ACC112 (cell line): ENCODE data around the gene PCDHGC3.
A peak's percentile ranks its signal among the peaks of the same experiment; 100 is the strongest.

Experiments
- H2AFZ ChIP-seq: fragments of 200-600 bp; sonication (generic); one replicate; pipeline ENCODE4 v1.6.0; 2017; ENCODE audit warnings: antibody characterized with exemption, low read length; ENCODE audit not compliant: unreplicated experiment
- H3K27ac ChIP-seq: fragments of 200-600 bp; sonication (generic); 2 replicates; pipeline ENCODE4 v1.5.1; 2014; ENCODE audit warnings: low read depth, mild to moderate bottlenecking, antibody characterized with exemption, low read length, moderate library complexity
- H3K27me3 ChIP-seq: fragments of 200-600 bp; sonication (generic); 2 replicates; pipeline ENCODE4 v1.6.1; 2014; ENCODE audit warnings: mild to moderate bottlenecking, antibody characterized with exemption, low read length, moderate library complexity, mixed read lengths; ENCODE audit not compliant: insufficient read depth
- H3K36me3 ChIP-seq: fragments of 200-600 bp; sonication (generic); 2 replicates; pipeline ENCODE4 v1.6.1; 2016; ENCODE audit warnings: mild to moderate bottlenecking, antibody characterized with exemption, low read length, moderate library complexity, mixed read lengths; ENCODE audit not compliant: insufficient read depth
- H3K4me1 ChIP-seq: fragments of 200-600 bp; sonication (generic); one replicate; pipeline ENCODE4 v1.6.1; 2016; ENCODE audit warnings: low read length, mixed read lengths; ENCODE audit not compliant: insufficient read depth, unreplicated experiment, control insufficient read depth
- H3K4me3 ChIP-seq: fragments of 200-600 bp; sonication (generic); 2 replicates; pipeline ENCODE4 v1.5.1; 2014; ENCODE audit warnings: mild to moderate bottlenecking, low read depth, low read length
- H3K79me2 ChIP-seq: fragments of 200-600 bp; sonication (generic); one replicate; pipeline ENCODE4 v1.6.0; 2016; ENCODE audit warnings: low read length; ENCODE audit not compliant: control insufficient read depth, unreplicated experiment, insufficient read depth

PCDHGC3 gene

GRCh38 chr5:141485321-141486055, 9.7 kb downstream of the PCDHGC3 start:
- Histone ChIP-seq H3K27me3 (no peaks in the 10 kb centered on the region), H3K27ac (no peak overlapping the region), H2AFZ (no peak overlapping the region), H3K79me2 (no peaks in the 10 kb centered on the region), H3K4me3 (no peak overlapping the region), H3K36me3 (no peaks in the 10 kb centered on the region), H3K4me1 (peaks cover 20% of the 10 kb centered on the region)

GRCh38 chr5:141486091-141486490, 10.3 kb downstream of the PCDHGC3 start:
- Histone ChIP-seq H3K4me3 (no peak overlapping the region), H2AFZ (no peak overlapping the region), H3K27me3 (no peaks in the 10 kb centered on the region), H3K4me1 (peaks cover 20% of the 10 kb centered on the region), H3K79me2 (no peaks in the 10 kb centered on the region), H3K27ac (no peak overlapping the region), H3K36me3 (no peaks in the 10 kb centered on the region)

- no peaks in the 10 kb centered on the region for H3K27me3 ChIP-seq
- H2AFZ ChIP-seq, result no peak overlapping the region
- peaks cover 20% of the 10 kb centered on the region for H3K4me1 ChIP-seq
- H3K27ac ChIP-seq, result no peak overlapping the region
- H3K79me2 ChIP-seq, result no peaks in the 10 kb centered on the region
- no peaks in the 10 kb centered on the region for H3K36me3 ChIP-seq
- H3K4me3 ChIP-seq, result no peak overlapping the region
Observed at GRCh38 chr5:141487131-141487530, 11.4 kb downstream of the PCDHGC3 start.

GRCh38 chr5:141488591-141489561, 13.1 kb downstream of the PCDHGC3 start, which contains the start of gene PCDHGC5:
Gene PCDHGC5, plus strand, starts transcription at chr5:141489081. Its CDS starts 160 bp downstream, at chr5:141489241.
- Histone ChIP-seq H3K4me3 (0 out of 2 replicates have a peak within 1 kb of the TSS, but pooled peaks have one; percentile 22), H3K27me3 (no peaks in the 10 kb centered on the region), H3K4me1 (peaks cover 20% of the 10 kb centered on the region), H3K36me3 (no peaks in the 10 kb centered on the region), H3K27ac (no peak within 1 kb of the TSS), H2AFZ (no peak within 1 kb of the TSS), H3K79me2 (no peaks in the 10 kb centered on the region)

DNA sequence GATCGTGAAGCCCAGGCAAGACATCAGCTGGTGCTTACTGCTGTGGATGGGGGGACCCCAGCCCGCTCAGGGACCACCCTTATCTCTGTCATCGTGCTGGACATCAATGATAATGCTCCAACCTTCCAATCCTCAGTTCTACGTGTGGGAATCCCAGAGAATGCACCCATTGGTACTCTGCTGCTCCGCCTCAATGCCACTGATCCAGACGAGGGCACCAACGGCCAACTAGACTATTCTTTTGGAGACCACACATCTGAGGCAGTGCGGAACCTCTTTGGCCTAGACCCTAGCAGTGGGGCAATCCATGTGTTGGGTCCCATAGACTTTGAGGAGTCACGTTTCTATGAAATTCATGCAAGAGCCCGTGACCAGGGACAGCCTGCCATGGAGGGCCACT, 14.1 kb downstream of the PCDHGC3 start:
- H3K27ac ChIP-seq, result no peak overlapping the region
- no peak overlapping the region for H3K4me3 ChIP-seq
- no peaks in the 10 kb centered on the region for H3K36me3 ChIP-seq
- H3K4me1 ChIP-seq, result peaks cover 20% of the 10 kb centered on the region
- H3K79me2 ChIP-seq, result no peaks in the 10 kb centered on the region
- no peak overlapping the region for H2AFZ ChIP-seq
- no peaks in the 10 kb centered on the region for H3K27me3 ChIP-seq

- Histone ChIP-seq H3K27ac (no peak overlapping the region), H3K4me1 (peaks cover 20% of the 10 kb centered on the region)
Observed at GRCh38 chr5:141490271-141490670, 14.5 kb downstream of the PCDHGC3 start.

DNA sequence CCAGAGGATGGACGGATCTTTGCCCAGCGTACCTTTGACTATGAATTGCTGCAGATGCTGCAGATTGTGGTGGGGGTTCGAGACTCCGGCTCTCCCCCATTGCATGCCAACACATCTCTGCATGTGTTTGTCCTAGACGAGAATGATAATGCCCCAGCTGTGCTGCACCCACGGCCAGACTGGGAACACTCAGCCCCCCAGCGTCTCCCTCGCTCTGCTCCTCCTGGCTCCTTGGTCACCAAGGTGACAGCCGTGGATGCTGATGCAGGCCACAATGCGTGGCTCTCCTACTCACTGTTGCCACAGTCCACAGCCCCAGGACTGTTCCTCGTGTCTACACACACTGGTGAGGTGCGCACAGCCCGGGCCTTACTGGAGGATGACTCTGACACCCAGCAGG, 15.0 kb downstream of the PCDHGC3 start:
- no peak overlapping the region for H3K4me3 ChIP-seq
- H3K27ac ChIP-seq, result no peak overlapping the region
- H2AFZ ChIP-seq, result no peak overlapping the region
- H3K36me3 ChIP-seq, result no peaks in the 10 kb centered on the region
- peaks cover 20% of the 10 kb centered on the region for H3K4me1 ChIP-seq
- no peaks in the 10 kb centered on the region for H3K27me3 ChIP-seq
- H3K79me2 ChIP-seq, result no peaks in the 10 kb centered on the region

More at GRCh38 chr5:141490271-141490670, 14.5 kb downstream of the PCDHGC3 start:
- Histone ChIP-seq H3K36me3 (no peaks in the 10 kb centered on the region), H2AFZ (no peak overlapping the region), H3K79me2 (no peaks in the 10 kb centered on the region), H3K27me3 (no peaks in the 10 kb centered on the region), H3K4me3 (no peak overlapping the region)

GRCh38 chr5:141491323-141492167, 15.8 kb downstream of the PCDHGC3 start:
- peaks cover 20% of the 10 kb centered on the region for H3K4me1 ChIP-seq
- H3K27ac ChIP-seq, result no peak overlapping the region
- H3K79me2 ChIP-seq, result no peaks in the 10 kb centered on the region
- H3K36me3 ChIP-seq, result no peaks in the 10 kb centered on the region
- H3K4me3 ChIP-seq, result no peak overlapping the region
- H2AFZ ChIP-seq, result no peak overlapping the region
- no peaks in the 10 kb centered on the region for H3K27me3 ChIP-seq

DNA sequence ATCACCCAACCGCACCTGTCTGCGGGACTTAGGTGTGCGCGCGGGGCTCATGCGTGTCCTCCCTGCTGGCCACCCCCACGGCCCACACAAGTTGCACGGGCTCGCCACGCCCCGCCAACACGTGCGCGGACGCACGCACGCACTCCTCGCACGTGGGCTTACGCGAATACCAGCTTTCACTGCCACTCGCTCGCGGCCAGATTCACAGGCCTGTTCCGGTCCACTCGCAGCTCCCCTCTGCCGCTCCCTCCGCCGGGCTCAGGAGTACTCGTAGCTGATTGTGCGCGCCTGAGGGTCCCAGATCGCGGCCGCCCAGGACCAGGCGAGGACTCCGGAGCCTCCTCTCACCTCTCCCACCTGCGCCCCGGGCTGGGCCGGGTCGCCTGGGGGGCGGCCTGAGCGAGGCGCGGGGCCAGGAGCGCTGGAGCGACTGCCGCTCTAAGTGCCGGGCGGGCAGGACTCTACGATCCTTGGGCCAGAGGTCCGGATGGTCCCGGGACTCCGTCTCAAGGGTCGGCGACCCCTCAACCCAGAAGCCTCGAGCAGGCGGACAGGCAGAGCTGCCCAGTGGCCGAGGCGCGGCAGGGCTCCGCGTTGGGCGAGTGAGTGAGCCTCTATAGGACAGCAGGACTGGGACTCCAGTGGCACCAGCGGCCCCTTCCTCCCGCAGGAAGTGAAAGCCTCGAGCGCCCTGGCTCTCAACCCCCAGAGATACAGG, 16.6 kb downstream of the PCDHGC3 start:
- H2AFZ ChIP-seq, result no peak overlapping the region
- H3K27ac ChIP-seq, result no peak overlapping the region
- no peak overlapping the region for H3K4me3 ChIP-seq
- no peaks in the 10 kb centered on the region for H3K79me2 ChIP-seq
- no peaks in the 10 kb centered on the region for H3K27me3 ChIP-seq
- peaks cover 20% of the 10 kb centered on the region for H3K4me1 ChIP-seq
- H3K36me3 ChIP-seq, result no peaks in the 10 kb centered on the region
